GM10847 (cell line): ENCODE measurements around the gene LMO1.

Experiments used
- POLR2A ChIP-seq: IDR thresholded peaks from 2 replicates; pipeline ENCODE4 v1.6.1; 2011; ENCODE audit not compliant: insufficient read length; ENCODE audit errors: extremely low read depth

LMO1 gene

GRCh38 chr11:8261291-8261690 is 2.4 kb downstream of the LMO1 start:
- no peak for TF ChIP-seq POLR2A

DNA sequence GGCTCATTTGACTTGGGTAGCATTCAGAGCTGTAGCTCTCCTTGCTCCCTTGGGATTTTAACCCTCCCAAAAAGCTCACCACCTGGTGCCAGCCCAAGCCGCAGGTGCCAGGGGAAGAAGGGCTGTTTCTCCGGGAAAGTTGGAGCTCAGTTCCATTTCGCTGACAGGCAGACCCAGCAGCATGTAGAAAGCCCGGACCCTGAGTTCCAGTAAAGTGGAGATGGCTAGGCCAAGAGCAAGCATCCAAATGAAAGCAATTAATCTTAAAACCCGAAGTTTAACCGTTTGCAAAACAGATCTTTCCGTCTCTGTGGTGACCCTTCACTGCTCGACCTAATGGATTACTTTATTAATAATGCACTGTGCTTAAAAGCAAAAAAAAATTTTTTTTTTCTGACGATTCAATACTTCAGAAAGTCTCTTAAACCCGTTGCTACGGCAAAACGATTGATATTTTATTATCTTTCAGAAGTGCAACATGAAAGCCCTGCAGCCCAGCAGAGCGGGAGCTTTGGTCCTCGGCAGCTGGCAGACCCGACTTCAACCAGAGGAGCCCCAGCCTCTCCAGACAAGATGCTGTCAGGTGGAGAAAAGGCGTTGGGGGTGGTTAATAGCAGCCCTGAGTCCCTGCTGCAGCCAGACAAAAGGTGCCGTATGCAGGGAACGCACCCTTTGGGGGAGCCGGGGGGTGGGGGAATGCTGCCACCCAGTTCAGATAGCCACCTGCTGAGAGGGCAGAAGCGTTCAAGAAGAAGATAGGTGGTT is 3.3 kb downstream of the LMO1 start:
- no peak for TF ChIP-seq POLR2A

DNA sequence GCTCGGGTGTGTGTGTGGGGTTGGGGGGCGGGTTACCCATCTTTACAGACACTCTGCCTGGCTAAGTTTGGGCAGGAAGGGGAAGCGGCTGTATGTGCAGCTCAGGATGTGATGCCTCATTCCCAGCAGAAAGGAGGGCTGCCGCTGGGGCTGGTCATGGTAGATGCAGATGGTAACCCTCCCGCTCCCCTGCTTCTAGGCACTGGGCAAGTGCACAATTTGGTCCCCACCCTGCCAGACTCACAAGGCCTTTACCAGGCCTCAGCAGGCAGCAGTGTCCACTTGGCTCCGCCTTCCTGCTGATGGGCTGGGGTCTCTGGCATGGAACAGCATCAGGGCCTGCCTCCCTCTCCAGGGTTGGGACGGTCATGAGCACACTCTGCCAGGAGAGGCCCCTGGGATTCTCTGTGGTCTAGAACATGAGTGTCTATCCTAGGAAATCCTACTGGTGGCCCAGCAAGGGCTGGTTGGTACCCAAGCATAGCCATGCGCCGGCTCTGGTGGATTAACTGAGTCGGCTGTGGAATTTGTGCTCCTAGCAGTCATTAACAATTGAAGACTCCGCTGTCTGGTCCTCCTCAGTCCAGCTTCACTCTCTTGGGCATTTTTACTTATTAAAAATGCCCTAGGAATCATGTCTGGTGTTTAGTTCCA is 4.2 kb downstream of the LMO1 start:
- TF ChIP-seq POLR2A: no peak

- no peak for TF ChIP-seq POLR2A
These were observed 4.9 kb downstream of the LMO1 start for GRCh38 chr11:8258784-8259183.

DNA sequence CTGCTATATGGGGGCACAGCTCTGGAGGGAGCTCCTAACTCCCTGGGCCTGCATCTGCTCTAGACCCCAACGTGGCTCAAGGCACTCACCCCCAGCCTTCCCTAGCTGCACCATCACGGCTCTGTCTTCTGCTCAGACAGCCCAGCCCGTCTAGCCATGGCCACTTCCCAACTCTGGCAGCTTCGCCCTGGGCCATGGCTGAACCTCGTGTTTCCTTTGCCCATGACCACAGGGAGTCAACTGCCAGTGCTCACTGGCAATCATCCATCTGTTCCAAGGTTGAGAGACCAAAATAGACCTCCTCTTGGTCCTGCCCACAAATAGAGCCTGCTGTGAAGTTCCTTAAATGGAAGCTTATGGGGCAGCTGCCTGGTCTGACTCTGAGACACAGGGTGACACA is 5.4 kb downstream of the LMO1 start:
- no peak for TF ChIP-seq POLR2A

- TF ChIP-seq POLR2A: no peak
These were observed 6.5 kb downstream of the LMO1 start for GRCh38 chr11:8257003-8257664.

GRCh38 chr11:8256271-8257002 is 7.2 kb downstream of the LMO1 start:
- no peak for TF ChIP-seq POLR2A

- no peak for TF ChIP-seq POLR2A
These were observed 10.1 kb downstream of the LMO1 start for GRCh38 chr11:8253566-8253965.

GRCh38 chr11:8252946-8253345 is 10.7 kb downstream of the LMO1 start:
- no peak for TF ChIP-seq POLR2A

- TF ChIP-seq POLR2A: no peak
These were observed 11.3 kb downstream of the LMO1 start for GRCh38 chr11:8252388-8252787.

DNA sequence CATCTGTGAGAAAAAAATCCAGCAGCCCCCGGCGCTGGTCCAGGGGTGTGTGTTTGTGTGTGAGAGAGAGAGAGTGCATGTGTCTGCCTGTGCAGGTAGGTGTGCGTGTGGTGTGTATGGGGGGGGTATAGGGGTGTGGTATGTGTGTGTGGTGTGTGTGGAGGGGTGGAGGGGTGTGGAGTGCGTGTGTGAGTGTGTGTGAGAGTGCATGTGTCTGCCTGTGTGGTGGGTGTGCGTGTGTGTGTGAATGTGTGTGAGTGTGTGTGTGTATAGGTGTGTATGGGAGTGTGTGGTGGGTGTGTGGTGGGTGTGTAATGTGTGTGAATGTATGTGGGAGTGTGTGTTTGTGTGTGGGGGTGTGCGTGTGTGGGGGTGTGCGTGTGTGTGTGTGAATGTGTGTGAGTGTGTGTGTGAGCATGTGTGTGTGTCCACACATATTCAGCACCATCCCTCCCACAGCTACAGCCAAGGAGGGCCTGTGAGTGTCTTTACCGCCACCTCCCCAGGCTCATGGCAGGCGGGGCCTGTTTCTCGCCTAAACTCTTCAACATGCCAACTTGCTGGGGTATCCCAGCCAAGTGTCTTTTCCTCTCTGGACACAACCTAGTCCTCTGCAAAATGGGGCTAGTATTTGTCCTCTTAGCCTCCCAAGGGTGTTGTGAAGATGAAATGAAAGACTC is 11.9 kb downstream of the LMO1 start:
- no peak for TF ChIP-seq POLR2A

DNA sequence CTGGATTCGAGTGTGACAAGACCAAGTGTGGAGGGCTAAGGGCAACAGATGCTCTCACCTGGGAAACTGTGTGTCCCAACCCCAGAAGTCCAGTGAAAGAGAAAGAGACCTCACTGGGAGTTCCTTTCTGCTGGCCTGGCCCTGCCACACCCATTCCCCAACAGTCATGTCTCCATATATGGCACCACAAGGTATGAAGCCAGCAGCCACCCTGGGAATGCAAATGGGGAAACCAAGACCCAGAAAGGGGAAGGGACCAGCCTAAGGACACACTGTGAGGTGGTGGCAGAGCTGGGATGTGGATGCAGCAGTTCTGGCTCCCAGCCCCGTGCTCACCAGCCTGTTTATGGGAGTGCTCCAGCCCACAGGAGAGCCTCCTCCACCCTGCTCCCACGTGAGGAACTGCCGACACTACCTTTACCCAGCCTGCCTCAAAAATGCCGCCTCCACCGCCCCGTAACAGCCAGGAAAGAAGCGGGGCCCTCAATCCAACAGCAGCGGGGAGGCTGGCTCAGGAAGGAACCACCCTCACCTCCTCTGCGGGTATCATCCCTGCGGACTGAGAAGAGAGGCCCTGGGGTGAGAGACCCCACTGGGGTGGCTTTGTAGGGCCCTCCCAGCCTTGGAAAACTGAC is 12.6 kb downstream of the LMO1 start:
- TF ChIP-seq POLR2A: no peak

GRCh38 chr11:8250434-8250833 is 13.2 kb downstream of the LMO1 start:
- TF ChIP-seq POLR2A: no peak

DNA sequence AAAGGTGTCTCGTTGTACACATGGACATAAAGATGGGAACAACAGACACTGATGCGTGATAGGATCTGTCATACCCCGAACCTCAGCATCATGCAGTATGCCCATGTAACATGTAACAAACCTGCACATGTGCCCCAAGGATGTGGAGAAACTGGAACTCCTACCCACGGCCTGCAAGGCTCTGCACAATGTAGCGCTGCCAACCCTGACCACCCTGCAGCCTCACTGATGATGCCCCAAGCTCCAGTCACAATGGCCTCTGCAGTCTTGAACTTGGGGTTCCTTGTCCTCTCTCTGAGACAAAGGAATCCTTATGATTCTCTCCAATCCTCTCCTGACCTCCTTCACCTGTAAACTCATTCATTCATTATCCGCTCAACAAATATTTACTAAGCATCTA is 14.2 kb downstream of the LMO1 start:
- TF ChIP-seq POLR2A: no peak

DNA sequence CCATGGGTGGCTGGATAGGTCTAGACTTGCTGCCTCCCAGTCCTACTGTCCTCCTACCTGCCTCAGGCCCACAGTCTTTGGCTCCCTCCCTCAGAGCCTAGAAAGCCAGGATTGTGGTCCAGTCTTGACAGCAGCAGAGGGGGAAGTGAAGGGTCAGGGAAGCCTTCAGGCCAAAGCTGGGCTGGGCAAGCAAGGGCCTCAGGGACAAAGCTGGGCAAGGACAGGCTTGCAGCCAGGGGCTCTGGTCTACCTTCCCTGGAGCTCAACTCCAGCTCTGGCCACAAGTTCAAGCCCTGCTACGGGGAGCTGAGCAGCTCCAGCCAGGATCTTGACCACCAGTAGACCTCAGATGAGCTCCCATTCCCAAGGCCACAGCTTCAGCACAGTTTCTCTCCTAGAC is 14.9 kb downstream of the LMO1 start:
- no peak for TF ChIP-seq POLR2A

DNA sequence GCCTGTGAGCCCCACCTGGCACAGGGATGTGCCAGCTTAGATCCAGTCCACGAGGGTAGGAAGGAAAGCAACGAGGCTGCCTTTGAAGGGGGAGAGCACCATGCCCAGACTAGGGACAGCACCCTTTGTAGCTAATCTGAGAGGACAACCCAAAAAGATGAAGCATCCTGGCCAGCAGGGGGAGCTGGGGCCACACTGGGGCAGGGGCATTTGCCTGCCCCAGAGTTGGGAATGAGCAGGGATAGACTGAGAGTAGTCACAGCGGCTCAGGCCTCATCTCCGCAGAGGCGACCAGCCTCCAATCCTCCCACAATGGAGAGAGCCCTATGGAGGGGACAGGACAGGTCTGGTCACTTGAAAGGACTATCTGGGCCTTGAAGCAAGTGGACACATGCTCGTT is 16.4 kb downstream of the LMO1 start:
- TF ChIP-seq POLR2A: no peak
